GM13976 (cell line): ENCODE results near the gene RNF141.
A peak's percentile ranks its signal among the peaks of the same experiment; 100 is the strongest.

Experiments
- DNase-seq: peaks from one replicate; pipeline ENCODE4 v3.0.0; 2012; ENCODE audit warnings: low spot score
- in situ Hi-C: fragments of 300-500 bp; cut with MboI; formaldehyde crosslinking; loops from one replicate; pipeline ENCODE4 v1.12.0; 2022; ENCODE audit warnings: low sequenced_read_pairs, mixed read lengths, inconsistent platforms; ENCODE audit not compliant: unreplicated experiment
- TF ChIP-seq, protein P1 (sequence below): IDR thresholded peaks from 2 replicates; pipeline ENCODE4 v1.5.1; 2012; ENCODE audit warnings: borderline replicate concordance, mild to moderate bottlenecking; ENCODE audit not compliant: insufficient read depth; ENCODE audit errors: extremely low read depth, missing control alignments, control extremely low read depth

RNF141 gene

DNA sequence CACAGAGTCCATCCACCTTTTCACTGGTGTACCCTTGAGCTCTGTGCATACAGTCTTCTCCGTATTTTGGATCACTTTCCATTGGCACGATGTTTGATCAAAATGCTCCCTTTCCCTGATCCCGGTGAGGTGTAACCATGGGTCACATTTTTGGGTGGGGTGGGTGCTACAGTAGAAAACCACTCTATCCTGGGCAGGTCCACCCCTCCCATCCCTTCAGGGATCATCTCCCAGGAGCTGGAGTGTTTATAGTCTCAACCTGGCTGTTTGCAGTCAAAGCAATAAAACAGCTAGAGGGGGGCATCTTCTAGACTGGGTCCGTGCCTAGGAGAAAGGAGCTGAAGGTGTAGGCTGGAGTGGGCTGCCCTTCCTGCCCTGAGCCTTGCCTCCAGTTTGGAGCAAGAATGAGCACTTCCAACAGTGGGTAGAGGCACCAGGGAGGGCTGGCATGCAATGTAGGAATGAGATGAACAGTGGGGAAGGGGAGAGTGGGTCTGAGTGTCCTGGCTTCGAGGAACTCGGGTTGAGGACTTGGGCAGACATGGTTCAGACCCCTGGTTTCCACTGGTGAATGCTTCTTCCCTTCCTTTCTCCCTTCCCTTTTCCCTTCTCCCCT, 38.8 kb downstream of the RNF141 start:
- DNase-seq = no peak
- TF ChIP-seq, protein P1, sequence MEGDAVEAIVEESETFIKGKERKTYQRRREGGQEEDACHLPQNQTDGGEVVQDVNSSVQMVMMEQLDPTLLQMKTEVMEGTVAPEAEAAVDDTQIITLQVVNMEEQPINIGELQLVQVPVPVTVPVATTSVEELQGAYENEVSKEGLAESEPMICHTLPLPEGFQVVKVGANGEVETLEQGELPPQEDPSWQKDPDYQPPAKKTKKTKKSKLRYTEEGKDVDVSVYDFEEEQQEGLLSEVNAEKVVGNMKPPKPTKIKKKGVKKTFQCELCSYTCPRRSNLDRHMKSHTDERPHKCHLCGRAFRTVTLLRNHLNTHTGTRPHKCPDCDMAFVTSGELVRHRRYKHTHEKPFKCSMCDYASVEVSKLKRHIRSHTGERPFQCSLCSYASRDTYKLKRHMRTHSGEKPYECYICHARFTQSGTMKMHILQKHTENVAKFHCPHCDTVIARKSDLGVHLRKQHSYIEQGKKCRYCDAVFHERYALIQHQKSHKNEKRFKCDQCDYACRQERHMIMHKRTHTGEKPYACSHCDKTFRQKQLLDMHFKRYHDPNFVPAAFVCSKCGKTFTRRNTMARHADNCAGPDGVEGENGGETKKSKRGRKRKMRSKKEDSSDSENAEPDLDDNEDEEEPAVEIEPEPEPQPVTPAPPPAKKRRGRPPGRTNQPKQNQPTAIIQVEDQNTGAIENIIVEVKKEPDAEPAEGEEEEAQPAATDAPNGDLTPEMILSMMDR = no peak
- in situ Hi-C loops = no loop called here

DNA sequence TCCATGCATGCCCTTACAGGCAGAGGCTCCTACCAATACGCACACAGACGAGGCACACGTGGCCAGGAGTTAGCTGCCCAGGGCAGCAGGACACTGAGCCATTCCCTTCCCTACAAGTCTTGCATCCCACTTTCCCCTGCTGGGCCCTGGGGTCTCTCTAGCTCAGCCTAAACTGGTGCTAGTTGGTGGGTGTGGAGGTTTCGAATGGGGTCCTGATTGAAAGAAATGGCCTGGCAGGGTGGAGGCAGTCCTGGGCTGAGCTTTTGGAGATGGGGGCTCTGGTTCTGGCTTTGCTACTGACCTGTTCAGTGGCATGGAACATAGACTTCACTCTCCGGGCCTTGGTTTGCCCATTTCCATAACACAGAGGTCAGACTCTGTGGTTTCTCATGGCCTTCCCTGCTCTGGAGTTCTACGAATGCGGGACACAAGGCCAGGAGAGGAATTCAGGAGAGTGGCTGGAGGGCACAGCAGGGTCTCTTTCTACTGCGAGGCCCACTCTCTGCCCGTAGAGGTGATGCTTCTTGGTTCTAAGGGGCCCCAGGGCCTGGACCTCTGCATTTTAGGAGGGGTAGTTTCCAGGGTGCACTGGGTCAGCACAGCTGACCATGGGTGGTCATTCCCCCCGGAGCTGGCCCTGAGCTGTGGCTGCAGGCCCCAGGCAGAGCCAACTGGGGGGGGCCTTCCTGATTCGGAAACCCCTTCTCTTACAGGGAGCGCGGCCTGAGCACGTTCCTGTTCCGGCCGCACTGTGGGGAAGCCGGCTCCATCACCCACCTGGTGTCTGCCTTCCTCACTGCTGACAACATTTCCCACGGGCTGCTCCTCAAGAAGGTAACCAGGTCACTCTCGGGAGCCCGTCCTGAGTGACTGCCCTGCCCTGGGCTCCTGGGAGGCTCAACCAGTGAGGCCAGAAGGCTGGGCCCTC, 40.0 kb downstream of the RNF141 start:
- in situ Hi-C loops = no loop called here
- TF ChIP-seq, protein P1 = no peak
- no peak for DNase-seq

DNA sequence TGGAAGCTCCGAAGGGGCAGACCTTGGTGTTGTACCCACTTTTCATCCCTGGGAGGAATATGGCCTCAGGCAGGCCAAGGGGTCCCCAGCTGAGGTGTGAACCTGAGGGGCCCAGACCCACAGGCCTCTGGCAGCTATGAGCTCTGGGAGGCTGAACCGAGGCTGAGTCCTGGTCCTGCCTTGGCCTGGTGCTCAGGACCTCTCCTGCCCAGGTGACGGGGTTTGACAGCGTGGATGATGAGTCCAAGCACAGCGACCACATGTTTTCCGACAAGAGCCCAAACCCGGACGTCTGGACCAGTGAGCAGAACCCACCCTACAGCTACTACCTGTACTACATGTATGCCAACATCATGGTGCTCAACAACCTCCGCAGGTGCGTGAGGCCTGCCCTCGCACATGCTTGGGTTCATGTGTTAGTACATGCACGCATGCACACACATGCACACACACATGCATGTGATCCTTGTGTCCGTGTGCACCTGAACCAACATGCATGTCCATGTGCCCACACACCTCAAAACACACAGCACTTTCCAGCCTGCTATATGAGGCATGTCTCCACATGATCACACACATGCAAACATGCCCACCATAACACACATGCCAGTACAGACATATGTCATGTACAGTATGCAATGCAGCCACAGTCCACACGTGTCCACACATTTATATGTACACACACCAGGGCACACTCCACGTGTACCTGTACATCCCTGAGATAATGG, 40.9 kb downstream of the RNF141 start:
- TF ChIP-seq, protein P1 = no peak
- in situ Hi-C loops = no loop called here
- peak; percentile 12 for DNase-seq

DNA sequence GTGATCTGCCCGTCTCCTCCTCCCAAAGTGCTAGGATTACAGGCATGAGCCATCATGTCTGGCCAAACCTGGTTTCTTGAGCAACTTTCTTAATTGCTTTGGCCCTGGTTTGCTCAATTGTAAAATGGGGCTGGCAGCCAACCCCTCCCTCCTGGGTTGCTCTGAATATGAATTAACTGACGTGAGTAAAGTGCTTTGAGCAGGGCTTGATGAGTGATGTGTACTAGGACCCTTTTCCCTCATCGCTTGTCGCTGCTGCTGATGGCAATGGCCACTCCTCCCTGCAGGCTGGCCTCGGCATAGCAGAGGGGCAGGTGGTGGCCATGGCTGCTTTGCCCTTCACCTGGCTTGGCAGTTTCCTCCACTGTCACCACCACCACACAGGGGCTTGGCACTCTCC, 41.5 kb downstream of the RNF141 start:
- TF ChIP-seq, protein P1 = no peak
- DNase-seq = peak; percentile 17
- in situ Hi-C loops = no loop called here

DNA sequence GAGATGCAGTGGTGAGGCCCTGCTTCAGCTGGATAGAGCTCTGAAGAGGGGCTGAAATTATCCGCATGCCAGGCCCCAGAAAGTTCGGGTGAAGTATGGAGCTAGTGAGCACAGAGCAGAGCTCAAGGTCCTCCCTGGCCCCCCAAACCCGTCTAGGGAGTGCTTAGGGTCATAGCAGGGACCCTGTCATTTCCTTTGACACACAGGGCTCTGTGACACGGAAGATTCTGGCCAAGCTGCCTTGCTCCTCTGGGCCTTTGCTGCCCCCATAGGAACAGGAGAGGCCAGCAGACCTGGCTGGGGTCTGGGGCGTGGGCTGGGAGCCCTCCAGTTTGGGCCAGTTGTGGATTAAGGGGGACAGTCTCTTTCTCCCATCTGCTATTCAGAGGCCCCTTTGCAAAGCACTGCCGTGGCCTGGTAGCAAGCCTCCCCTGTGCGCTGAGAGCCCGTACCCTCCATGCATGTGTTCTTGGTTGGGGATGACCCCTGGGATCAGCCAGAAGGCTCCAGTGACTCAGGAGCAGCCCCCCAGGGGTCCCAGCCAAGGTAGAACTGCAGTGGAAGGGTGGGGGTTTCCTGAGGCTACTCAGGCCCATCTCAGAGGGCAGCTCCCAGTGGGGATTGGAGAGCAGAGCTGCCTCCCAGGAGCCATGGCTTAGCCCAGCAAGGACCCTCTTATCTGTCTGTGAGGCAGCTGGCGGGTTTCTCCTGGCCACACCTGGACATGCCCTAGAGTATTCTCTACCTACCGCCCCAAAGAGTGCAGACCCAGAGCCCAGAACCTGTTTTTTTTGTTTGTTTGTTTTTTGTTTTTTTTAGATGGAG, 42.3 kb downstream of the RNF141 start:
- TF ChIP-seq, protein P1 = no peak
- in situ Hi-C loops = no loop called here
- DNase-seq = peak; percentile 22

DNA sequence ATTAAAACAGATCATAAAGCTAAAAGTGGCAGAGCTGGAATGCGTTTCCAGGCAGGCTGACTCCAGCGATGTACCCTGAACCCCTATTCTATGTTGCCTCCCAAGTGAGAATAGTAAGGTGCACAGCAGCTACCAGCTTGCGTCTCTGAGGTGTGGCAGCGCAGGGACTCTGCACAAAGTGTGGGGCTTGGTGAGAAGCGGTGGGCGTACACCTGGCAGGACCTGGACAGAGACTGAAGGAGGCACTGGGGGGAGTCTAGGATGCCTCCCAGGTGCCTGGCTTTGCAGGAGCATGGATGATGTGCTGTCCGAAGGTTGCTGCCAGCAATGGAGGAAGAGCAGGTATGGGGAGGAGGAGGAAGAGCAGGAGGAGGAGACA, 43.0 kb downstream of the RNF141 start:
- DNase-seq = peak; percentile 17
- TF ChIP-seq, protein P1 = no peak
- in situ Hi-C loops = no loop called here
